Breast epithelium (tissue), 4 donors: ENCODE data around the gene ROBO2. TPM values are rescaled to one million over a fixed set of nuclear protein-coding genes. Genes with fewer than 3 reads are reported as not detected.

ENCODE experiments used
- DNase-seq, 2 donors: peaks; one replicate each; pipeline ENCODE4 v3.0.0-alpha.2; 2019; ENCODE audit warnings: low spot score in 2 of 2
- H3K27ac ChIP-seq, 2 donors: fragments of 200-600 bp; sonication (generic) in 1 of 2; one replicate each; pipeline ENCODE4 v1.5.1; 2016 to 2019; ENCODE audit warnings: mild to moderate bottlenecking in 1 of 2
- H3K27me3 ChIP-seq, 2 donors: fragments of 200-600 bp; sonication (generic) in 1 of 2; one replicate each; pipeline versions ENCODE4 v1.5.1 to v1.6.0; 2017 to 2019; ENCODE audit warnings: control low read depth in 1 of 2, mild to moderate bottlenecking in 1 of 2
- H3K36me3 ChIP-seq: fragments of 200-600 bp; one replicate; pipeline ENCODE4 v1.5.1; 2019
- H3K4me1 ChIP-seq, 2 donors: fragments of 200-600 bp; sonication (generic); one replicate each; pipeline ENCODE4 v1.5.1; 2016 to 2019; ENCODE audit warnings: control low read depth in 1 of 2
- H3K4me3 ChIP-seq, 3 donors: fragments of 200-600 bp; sonication (generic); 1 replicate in 2 of 3; 2 replicates in 1 of 3; pipeline ENCODE4 v1.5.1; 2016 to 2019; ENCODE audit warnings: mild to moderate bottlenecking in 3 of 3, moderate library complexity in 2 of 3
- H3K9me3 ChIP-seq, 2 donors: fragments of 200-600 bp; sonication (generic) in 1 of 2; one replicate each; pipeline ENCODE4 v1.5.1; 2016 to 2019; ENCODE audit warnings: control low read depth in 1 of 2
- CTCF ChIP-seq, 3 donors: fragments of 450-650 bp; IDR thresholded peaks; one replicate each; pipeline ENCODE4 v1.5.1; 2016 to 2017; ENCODE audit warnings: antibody characterized with exemption in 3 of 3, mild to moderate bottlenecking in 3 of 3, moderate library complexity in 3 of 3
- POLR2A ChIP-seq: fragments of 450-650 bp; IDR thresholded peaks from one replicate; pipeline ENCODE4 v1.6.1; 2016; ENCODE audit warnings: antibody characterized with exemption, mild to moderate bottlenecking, moderate library complexity
- POLR2AphosphoS5 ChIP-seq, 3 donors: sonication (generic); formaldehyde crosslinking; IDR thresholded peaks; one replicate each; pipeline ENCODE4 v1.6.1; 2017; ENCODE audit warnings: antibody characterized with exemption in 3 of 3
- intact Hi-C: fragments of 100-400 bp; cut with DNase I; formaldehyde crosslinking; loops from one replicate; pipeline ENCODE4 v1.15.1; 2023; ENCODE audit warnings: low total_unique reads
- total RNA-seq, 3 donors: library from RNA; depleted of rRNA; stranded (reverse); fragments of >200 nt; gene quantifications; one replicate each; pipeline ENCODE4 v1.1.0, GENCODE V29; 2016

Gene ROBO2
- total RNA-seq, 3 donors from 2014 or later, result 0.98 to 1.4 (median 1.3) TPM

- Histone ChIP-seq H3K27ac (no peak overlapping the region), H3K36me3 (no peaks in the 10 kb centered on the region), H3K9me3 (no peaks in the 10 kb centered on the region), H3K4me3 (no peak overlapping the region), H3K27me3 (no peaks in the 10 kb centered on the region), H3K4me1 (no peaks in the 10 kb centered on the region)
- TF ChIP-seq POLR2AphosphoS5 (IDR thresholded peaks at IDR 0.05) (no peak), CTCF (IDR thresholded peaks at IDR 0.05) (no peak), POLR2A (no peak)
- intact Hi-C loops, result no loop called here
- no peak for DNase-seq
Observed at GRCh38 chr3:77506384-77506783, 466.5 kb downstream of the ROBO2 start.

GRCh38 chr3:77513542-77513941 is 473.6 kb downstream of the ROBO2 start:
- no peak overlapping the region for H3K4me3 ChIP-seq
- DNase-seq, result no peak
- TF ChIP-seq CTCF (IDR thresholded peaks at IDR 0.05) (no peak), POLR2A (no peak), POLR2AphosphoS5 (IDR thresholded peaks at IDR 0.05) (no peak)
- H3K27ac ChIP-seq, result no peak overlapping the region
- no peaks in the 10 kb centered on the region for H3K27me3 ChIP-seq
- no peaks in the 10 kb centered on the region for H3K36me3 ChIP-seq
- no peaks in the 10 kb centered on the region for H3K4me1 ChIP-seq
- intact Hi-C loops, result no loop called here
- H3K9me3 ChIP-seq, result no peaks in the 10 kb centered on the region

- Histone ChIP-seq H3K27me3 (no peaks in the 10 kb centered on the region), H3K4me1 (no peaks in the 10 kb centered on the region), H3K4me3 (no peak overlapping the region), H3K36me3 (no peaks in the 10 kb centered on the region), H3K27ac (no peak overlapping the region), H3K9me3 (no peaks in the 10 kb centered on the region)
- no peak for DNase-seq
- intact Hi-C loops, result no loop called here
- no peak for TF ChIP-seq CTCF (IDR thresholded peaks at IDR 0.05)
- TF ChIP-seq POLR2A, result no peak
- no peak for TF ChIP-seq POLR2AphosphoS5 (IDR thresholded peaks at IDR 0.05)
Observed at GRCh38 chr3:77514766-77515165, 474.9 kb downstream of the ROBO2 start.

- no peaks in the 10 kb centered on the region for H3K27me3 ChIP-seq
- H3K27ac ChIP-seq, result no peak overlapping the region
- TF ChIP-seq POLR2A (no peak), POLR2AphosphoS5 (IDR thresholded peaks at IDR 0.05) (no peak)
- no peak overlapping the region for H3K4me3 ChIP-seq
- DNase-seq, result no peak
- intact Hi-C loops, result no loop called here
- H3K36me3 ChIP-seq, result no peaks in the 10 kb centered on the region
- H3K4me1 ChIP-seq, result no peaks in the 10 kb centered on the region
- no peaks in the 10 kb centered on the region for H3K9me3 ChIP-seq
Observed at GRCh38 chr3:77524463-77524862, 484.6 kb downstream of the ROBO2 start.

- no peak for TF ChIP-seq CTCF (IDR thresholded peaks at IDR 0.05)
- no peak for TF ChIP-seq POLR2A
- TF ChIP-seq POLR2AphosphoS5 (IDR thresholded peaks at IDR 0.05), result no peak
- no peaks in the 10 kb centered on the region for H3K9me3 ChIP-seq
- no peaks in the 10 kb centered on the region for H3K36me3 ChIP-seq
- no peak overlapping the region for H3K27ac ChIP-seq
- no peak overlapping the region for H3K4me3 ChIP-seq
- no peaks in the 10 kb centered on the region for H3K27me3 ChIP-seq
- H3K4me1 ChIP-seq, result no peaks in the 10 kb centered on the region
- no peak for DNase-seq
- intact Hi-C loops, result no loop called here
Observed at GRCh38 chr3:77524946-77525682, 485.2 kb downstream of the ROBO2 start.
